Body of pancreas (tissue), 4 donors: ENCODE results near the gene RAD51B. TPM values are rescaled to one million over a fixed set of nuclear protein-coding genes. Genes with fewer than 3 reads are reported as not detected.

ENCODE experiments used
- ATAC-seq: fragments of 150-250 bp; one replicate; pipeline ENCODE4 v1.9.1; 2016
- DNase-seq, 4 donors: peaks; one replicate each; pipeline ENCODE4 v3.0.0-alpha.2; 2019
- H3K27ac ChIP-seq, 4 donors: fragments of 200-600 bp; sonication (generic); 1 replicate in 3 of 4; 2 replicates in 1 of 4; pipeline versions ENCODE4 v1.5.1 to v1.6.1; 2016 to 2019; ENCODE audit warnings: mild to moderate bottlenecking in 1 of 4, mixed read lengths in 1 of 4, moderate library complexity in 1 of 4
- H3K27me3 ChIP-seq, 2 donors: fragments of 200-600 bp; sonication (generic); one replicate each; pipeline ENCODE4 v1.6.0; 2016; ENCODE audit warnings: mild to moderate bottlenecking in 1 of 2
- H3K36me3 ChIP-seq, 2 donors: fragments of 200-600 bp; sonication (generic); replicated peaks in 1 of 2; 2 replicates each; pipeline ENCODE4 v1.5.1; 2016; ENCODE audit warnings: low read depth in 2 of 2; ENCODE audit not compliant: insufficient read depth in 1 of 2
- H3K4me1 ChIP-seq: fragments of 200-600 bp; sonication (generic); one replicate; pipeline ENCODE4 v1.6.0; 2016
- H3K4me3 ChIP-seq, 2 donors: fragments of 200-600 bp; sonication (generic); 1 replicate in 1 of 2; 2 replicates in 1 of 2; pipeline ENCODE4 v1.5.1; 2016 to 2019
- H3K9me3 ChIP-seq, 3 donors: fragments of 200-600 bp; sonication (generic); 1 replicate in 2 of 3; 2 replicates in 1 of 3; pipeline ENCODE4 v1.5.1; 2016
- POLR2A ChIP-seq, 3 donors: fragments of 450-650 bp; IDR thresholded peaks; one replicate each; pipeline ENCODE4 v1.6.1; 2016; ENCODE audit warnings: antibody characterized with exemption in 3 of 3, mild to moderate bottlenecking in 2 of 3
- WGBS, 2 donors: methylation state at CpG; one replicate each; pipeline ENCODE4 v1.1.5; 2017; 5-methylcytosine and 5-hydroxymethylcytosine counted together
- intact Hi-C: fragments of 100-400 bp; cut with DNase I; formaldehyde crosslinking; loops from one replicate; pipeline ENCODE4 v1.15.1; 2023
- total RNA-seq, 2 donors: library from RNA; depleted of rRNA; stranded (reverse); fragments of >200 nt; gene quantifications; one replicate each; pipeline ENCODE4 v1.1.0, GENCODE V29; 2016
- TF ChIP-seq, protein P1 (sequence below), 7 experiments: fragments of 450-650 bp in 4 of 7; fragments of 200-600 bp in 3 of 7; sonication (generic) in 3 of 7; IDR thresholded peaks; one replicate each; pipeline ENCODE4 v1.5.1; 2016 to 2019; ENCODE audit warnings: antibody characterized with exemption in 7 of 7

RAD51B gene
- total RNA-seq, 2 donors from 2014 or later = 12.2 to 29.6 TPM

- no peaks in the 10 kb centered on the region for H3K36me3 ChIP-seq
- H3K4me1 ChIP-seq = no peaks in the 10 kb centered on the region
- intact Hi-C loops = no loop called here
- no peaks in the 10 kb centered on the region for H3K27me3 ChIP-seq
- no peak for TF ChIP-seq POLR2A (IDR thresholded peaks at IDR 0.05)
- TF ChIP-seq, protein P1, sequence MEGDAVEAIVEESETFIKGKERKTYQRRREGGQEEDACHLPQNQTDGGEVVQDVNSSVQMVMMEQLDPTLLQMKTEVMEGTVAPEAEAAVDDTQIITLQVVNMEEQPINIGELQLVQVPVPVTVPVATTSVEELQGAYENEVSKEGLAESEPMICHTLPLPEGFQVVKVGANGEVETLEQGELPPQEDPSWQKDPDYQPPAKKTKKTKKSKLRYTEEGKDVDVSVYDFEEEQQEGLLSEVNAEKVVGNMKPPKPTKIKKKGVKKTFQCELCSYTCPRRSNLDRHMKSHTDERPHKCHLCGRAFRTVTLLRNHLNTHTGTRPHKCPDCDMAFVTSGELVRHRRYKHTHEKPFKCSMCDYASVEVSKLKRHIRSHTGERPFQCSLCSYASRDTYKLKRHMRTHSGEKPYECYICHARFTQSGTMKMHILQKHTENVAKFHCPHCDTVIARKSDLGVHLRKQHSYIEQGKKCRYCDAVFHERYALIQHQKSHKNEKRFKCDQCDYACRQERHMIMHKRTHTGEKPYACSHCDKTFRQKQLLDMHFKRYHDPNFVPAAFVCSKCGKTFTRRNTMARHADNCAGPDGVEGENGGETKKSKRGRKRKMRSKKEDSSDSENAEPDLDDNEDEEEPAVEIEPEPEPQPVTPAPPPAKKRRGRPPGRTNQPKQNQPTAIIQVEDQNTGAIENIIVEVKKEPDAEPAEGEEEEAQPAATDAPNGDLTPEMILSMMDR (IDR thresholded peaks at IDR 0.05) = no peak
- 84 to 100% methylated on average over 10 of the region's 10 CpGs for WGBS, 2 donors
- no peak overlapping the region for H3K4me3 ChIP-seq
- H3K27ac ChIP-seq = no peak overlapping the region
- no peaks in the 10 kb centered on the region for H3K9me3 ChIP-seq
- ATAC-seq (no peak), DNase-seq (no peak)
Observed at GRCh38 chr14:68639758-68640574, 820.4 kb downstream of the RAD51B start.

DNA sequence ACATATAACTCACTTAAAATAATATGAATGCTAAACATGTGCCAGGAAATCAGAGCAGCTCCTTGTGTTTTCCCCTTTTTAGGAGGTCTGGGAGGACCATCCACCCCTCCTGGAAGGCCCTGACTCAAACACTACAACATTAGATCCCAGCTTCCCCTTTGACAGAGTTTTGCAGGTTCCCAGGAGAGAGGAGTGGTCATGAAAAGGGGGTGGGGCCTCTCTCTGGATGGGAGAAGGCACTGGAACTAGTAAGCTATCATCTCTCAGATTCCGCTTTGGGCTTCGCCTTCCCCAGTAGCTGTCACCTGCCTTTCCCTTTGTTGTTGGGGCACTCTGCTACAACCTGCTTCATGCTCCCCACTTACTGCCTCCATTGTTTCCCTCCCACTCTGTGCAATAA is 824.1 kb downstream of the RAD51B start:
- no peaks in the 10 kb centered on the region for H3K9me3 ChIP-seq
- intact Hi-C loops = no loop called here
- H3K27me3 ChIP-seq = no peaks in the 10 kb centered on the region
- DNase-seq = no peak
- no peak overlapping the region for H3K27ac ChIP-seq
- TF ChIP-seq, protein P1 (IDR thresholded peaks at IDR 0.05) = no peak
- TF ChIP-seq POLR2A (IDR thresholded peaks at IDR 0.05) = no peak
- H3K4me1 ChIP-seq = no peaks in the 10 kb centered on the region
- no peaks in the 10 kb centered on the region for H3K36me3 ChIP-seq
- no peak for ATAC-seq
- 92 to 100% methylated on average over 2 of the region's 2 CpGs for WGBS, 2 donors
- H3K4me3 ChIP-seq = no peak overlapping the region

DNA sequence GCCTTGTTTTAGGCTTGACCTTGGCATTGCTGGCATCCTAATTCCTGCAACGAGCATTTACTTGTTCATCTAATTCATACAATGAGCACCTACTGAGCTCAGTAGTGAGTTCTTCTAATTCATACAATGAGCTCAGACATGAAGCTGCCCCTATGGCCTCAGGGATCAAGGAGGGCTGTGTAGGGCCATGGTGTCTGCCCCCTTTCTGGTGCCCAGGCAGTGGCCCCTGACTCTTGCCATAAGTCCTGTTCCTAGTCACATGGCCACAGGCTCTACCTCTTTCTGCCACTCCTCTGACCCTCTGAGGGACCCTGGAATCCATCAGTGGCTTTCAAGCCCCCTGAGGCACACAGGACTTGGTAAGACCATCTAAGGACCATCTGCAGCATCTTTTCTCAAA is 824.5 kb downstream of the RAD51B start:
- no peaks in the 10 kb centered on the region for H3K27me3 ChIP-seq
- 90 to 95% methylated on average over 1 of the region's 1 CpG for WGBS, 2 donors
- H3K27ac ChIP-seq = no peak overlapping the region
- ATAC-seq (no peak), DNase-seq (peak in 1 of 4 donors; percentile 2)
- H3K4me1 ChIP-seq = no peaks in the 10 kb centered on the region
- TF ChIP-seq, protein P1 (IDR thresholded peaks at IDR 0.05) = no peak
- TF ChIP-seq POLR2A (IDR thresholded peaks at IDR 0.05) = no peak
- intact Hi-C loops = no loop called here
- no peaks in the 10 kb centered on the region for H3K36me3 ChIP-seq
- no peak overlapping the region for H3K4me3 ChIP-seq
- H3K9me3 ChIP-seq = no peaks in the 10 kb centered on the region

- intact Hi-C loops = no loop called here
- Histone ChIP-seq H3K9me3 (no peaks in the 10 kb centered on the region), H3K27me3 (no peaks in the 10 kb centered on the region), H3K27ac (no peak overlapping the region), H3K36me3 (no peaks in the 10 kb centered on the region), H3K4me3 (no peak overlapping the region), H3K4me1 (peaks cover 3% of the 10 kb centered on the region)
- 84 to 88% methylated on average over 2 of the region's 2 CpGs for WGBS, 2 donors
- no peak for ATAC-seq
- TF ChIP-seq, protein P1 (IDR thresholded peaks at IDR 0.05) = no peak
- TF ChIP-seq POLR2A (IDR thresholded peaks at IDR 0.05) = no peak
- no peak for DNase-seq
Observed at GRCh38 chr14:68645371-68645770, 825.8 kb downstream of the RAD51B start.
